ENCODE results near the gene CYP27A1.

Gene CYP27A1

DNA sequence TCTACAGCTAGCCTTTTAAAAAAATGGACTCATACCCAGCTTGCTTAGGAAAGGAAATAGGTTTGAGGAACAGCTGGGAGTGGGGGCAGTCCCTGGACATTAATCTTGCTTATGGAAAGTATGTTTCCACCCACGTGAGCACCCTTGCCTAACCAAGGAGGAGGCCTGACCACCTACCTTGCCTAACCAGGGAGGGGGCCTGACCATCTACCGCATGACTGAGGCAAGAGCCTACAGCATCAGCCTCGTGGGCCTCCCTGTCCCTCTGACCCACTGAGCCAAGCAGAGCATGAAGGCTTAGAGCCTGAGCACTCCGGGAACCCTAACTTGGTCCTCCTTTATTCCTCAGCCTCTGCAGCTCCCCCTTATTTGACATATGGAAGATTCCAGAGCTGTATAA, 29.4 kb downstream of the CYP27A1 start:
- no peak for DNase-seq (ENCODE audit: low read depth, low spot score)

DNA sequence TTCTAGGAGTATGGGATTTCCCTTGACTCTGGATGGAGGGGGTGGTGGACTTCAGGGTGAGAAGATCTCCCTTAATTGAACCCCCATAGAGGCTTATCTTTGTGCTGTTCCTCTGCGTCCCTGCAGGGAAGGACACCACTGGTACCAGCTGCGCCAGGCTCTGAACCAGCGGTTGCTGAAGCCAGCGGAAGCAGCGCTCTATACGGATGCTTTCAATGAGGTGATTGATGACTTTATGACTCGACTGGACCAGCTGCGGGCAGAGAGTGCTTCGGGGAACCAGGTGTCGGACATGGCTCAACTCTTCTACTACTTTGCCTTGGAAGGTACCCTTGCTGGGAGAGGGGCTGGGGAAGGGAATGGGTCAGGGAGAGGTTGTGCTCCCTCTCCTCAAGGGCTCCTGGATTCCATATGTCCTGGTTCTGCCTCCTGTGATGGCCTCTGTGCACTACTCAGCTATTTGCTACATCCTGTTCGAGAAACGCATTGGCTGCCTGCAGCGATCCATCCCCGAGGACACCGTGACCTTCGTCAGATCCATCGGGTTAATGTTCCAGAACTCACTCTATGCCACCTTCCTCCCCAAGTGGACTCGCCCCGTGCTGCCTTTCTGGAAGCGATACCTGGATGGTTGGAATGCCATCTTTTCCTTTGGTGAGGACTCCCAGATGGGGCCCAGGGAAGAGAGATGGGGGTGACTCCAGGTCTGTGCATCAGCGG, 30.3 kb downstream of the CYP27A1 start:
- no peak for DNase-seq (ENCODE audit: low read depth, low spot score)

DNA sequence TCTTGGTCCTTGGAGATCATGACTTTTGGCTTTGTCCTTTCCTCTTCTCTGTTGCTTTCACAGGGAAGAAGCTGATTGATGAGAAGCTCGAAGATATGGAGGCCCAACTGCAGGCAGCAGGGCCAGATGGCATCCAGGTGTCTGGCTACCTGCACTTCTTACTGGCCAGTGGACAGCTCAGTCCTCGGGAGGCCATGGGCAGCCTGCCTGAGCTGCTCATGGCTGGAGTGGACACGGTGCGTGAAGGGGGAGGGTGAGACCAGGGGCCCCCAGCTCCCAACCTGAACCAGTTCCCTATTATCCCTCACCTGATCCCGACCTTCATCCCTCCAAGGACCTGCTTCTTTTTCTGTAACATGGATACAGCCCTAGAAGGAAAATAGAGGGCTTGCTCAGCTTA, 30.9 kb downstream of the CYP27A1 start:
- no peak for DNase-seq (ENCODE audit: low read depth, low spot score)

DNA sequence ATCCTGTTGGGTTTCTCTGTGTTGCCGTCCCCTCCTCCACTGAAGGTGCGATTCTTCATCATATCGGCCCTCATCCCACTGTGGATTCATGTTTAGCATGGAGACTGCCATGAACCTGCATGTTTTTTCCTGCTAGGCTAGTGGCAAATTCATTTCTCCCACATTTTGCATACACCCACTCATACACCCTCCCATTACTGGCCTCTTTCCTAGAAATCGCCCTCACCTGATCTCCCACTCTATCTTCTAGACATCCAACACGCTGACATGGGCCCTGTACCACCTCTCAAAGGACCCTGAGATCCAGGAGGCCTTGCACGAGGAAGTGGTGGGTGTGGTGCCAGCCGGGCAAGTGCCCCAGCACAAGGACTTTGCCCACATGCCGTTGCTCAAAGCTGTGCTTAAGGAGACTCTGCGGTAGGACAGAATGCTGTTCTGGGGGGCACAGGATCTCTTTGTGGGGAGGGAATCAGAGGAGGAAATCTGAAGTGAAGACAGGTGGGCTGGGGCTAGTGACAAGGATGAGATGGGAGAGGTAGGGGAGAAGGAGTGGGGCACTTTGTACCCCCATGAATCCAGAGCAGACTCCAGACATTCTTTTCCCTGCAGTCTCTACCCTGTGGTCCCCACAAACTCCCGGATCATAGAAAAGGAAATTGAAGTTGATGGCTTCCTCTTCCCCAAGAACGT, 32.0 kb downstream of the CYP27A1 start:
- no peak for DNase-seq (ENCODE audit: low read depth, low spot score)

DNA sequence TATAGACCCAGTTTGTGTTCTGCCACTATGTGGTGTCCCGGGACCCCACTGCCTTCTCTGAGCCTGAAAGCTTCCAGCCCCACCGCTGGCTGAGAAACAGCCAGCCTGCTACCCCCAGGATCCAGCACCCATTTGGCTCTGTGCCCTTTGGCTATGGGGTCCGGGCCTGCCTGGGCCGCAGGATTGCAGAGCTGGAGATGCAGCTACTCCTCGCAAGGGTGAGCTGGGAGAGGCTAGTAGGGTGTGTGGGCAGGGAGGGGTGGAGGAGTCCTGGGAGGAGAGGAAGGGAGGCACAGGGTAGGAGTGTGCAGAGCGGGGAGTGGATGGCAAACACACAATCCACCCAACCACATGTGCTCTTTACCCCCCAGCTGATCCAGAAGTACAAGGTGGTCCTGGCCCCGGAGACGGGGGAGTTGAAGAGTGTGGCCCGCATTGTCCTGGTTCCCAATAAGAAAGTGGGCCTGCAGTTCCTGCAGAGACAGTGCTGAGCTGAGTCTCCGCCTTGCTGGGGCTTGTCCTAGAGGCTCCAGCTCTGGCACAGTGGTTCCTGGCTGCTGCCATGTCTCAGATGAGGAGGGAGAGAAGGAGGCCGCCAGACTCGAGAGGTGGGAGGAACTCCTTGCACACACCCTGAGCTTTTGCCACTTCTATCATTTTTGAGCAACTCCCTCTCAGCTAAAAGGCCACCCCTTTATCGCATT, 32.7 kb downstream of the CYP27A1 start:
- no peak for DNase-seq (ENCODE audit: low read depth, low spot score)

DNA sequence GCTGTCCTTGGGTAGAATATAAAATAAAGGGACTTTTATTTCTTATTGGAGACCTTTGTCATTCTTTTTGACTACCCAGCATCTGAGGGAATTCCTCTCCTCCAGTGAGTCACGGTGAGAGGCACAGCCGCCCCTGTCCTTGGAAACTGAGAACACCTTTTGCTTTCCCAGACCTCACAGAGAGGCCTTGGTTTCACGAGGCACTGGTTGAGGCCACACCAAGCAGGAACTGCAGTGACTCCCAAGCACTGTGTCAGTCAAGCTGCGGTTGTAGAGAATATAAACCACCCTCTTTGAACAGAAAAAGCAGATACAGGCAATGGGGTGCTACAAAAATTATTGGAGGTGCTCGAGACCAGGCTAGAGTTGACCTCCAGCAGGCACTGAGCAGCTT, 33.3 kb downstream of the CYP27A1 start:
- no peak for DNase-seq (ENCODE audit: low read depth, low spot score)

DNA sequence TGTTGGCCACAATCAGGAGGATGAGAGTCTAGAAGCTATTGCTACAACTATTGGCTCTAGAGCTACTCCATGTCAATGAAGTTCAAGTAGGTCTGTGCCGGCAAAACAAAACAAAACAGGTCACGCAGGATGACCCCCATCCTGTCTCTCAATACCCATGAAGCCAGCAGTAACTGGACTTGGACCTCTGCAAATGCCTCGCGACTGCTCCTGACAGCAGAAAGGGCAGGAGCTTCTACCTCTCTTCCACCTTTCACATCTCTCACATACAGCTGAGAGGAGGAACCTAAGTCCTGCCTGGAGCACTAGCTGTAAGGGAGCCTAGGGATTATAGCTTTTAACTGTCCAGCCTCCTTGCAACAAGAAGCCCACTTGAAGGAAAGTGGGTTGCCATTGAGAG, 33.7 kb downstream of the CYP27A1 start:
- DNase-seq (ENCODE audit: low read depth, low spot score): no peak

DNA sequence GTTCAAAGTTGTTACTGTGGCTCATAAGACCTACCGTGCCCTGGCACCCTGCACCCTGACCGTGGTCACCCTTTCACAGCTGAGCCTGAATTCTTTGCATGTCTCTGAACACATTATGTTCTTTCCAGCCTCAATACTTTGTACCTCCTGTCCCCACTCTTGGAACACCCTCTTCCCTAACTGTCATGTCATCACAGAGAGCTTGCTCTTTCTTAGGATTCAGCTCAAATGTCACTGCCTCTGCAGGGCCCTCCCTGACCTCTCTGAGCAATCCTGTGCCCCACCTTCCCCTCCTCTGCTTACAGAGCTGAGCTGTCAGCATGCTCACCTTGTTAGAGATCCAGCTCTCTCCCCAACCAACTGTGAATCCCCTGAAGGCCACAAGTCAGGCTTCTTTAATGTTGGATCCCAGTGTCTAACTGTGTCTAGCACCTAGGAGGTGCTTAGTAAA, 34.6 kb downstream of the CYP27A1 start:
- DNase-seq (ENCODE audit: low read depth, low spot score): no peak

DNA sequence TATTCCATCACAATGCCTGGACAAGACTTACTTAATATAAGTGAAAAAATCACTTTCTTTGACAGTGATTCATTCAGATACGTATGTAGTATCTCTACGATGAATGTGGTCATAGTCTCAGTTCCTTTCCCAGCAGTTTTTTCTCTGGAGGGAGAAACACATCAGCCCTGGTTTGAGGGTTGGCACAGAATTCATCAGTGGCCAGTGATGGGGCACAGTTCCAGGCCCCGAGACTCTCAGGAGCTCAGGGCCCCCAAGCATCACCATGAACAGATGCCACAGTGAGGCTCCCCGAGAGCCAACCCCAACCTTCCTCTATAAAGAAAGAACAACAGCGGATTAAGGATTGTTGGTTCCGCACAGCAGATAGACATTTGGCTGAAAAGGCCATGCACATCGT, 37.1 kb downstream of the CYP27A1 start:
- no peak for DNase-seq (ENCODE audit: low read depth, low spot score)

DNA sequence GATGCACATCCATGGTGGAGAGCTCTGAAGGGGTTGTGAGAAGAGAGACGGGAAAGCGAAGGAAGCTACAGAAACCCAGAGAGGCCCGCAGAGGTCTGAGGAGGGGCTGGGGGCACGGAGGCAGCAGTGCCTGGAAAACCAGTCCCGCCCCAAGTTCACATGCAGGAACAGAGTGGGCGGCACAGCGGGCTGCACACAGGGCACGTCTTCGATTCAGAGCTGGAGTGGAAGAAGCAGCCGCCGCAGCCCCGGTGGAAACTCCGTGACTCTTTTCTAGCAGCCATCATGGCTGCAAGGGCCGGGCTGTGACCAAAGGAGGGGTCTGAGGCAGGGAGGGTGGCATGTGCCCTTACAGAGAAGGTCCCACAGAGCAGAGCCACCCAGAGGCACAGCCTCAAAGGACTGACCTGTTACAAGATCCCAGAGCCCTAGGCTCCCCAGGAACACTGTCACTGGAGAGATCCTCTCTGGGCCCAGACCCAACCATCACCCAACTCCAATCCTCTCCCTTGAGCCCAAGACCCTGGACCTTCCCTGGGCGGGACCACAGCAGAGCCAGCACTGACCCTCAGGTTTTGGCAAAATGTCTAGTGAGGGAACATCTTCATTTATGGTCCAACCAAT, 38.9 kb downstream of the CYP27A1 start:
- no peak for DNase-seq (ENCODE audit: low read depth, low spot score)

DNA sequence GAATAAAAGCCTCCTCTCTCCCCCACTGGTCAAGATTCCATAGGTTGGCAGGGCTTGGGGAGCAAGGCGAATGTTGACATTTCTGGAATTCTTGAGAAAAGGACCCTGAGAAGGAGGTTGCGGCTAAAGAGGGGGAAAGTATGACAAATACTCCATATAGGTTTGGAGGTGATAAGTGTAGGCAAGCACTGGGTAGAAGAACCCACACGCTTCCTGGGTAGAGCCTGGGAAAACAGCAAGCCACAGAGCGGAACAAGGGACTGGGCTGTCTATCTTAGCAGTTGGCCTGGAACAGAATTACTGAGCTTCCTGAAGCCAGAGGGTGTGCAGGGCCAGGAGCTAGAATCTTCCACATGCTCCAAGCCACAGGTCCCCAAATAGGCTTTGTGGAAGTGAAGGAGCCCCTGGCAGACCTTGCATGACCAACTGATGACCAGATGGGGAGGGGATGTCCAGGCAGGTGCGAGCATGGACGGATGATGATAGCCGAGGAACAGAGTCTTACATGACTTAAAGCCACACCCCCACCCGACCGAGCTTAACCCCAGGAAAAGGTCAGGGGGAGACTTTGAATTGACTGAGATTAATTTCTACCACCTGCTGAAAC, 39.8 kb downstream of the CYP27A1 start:
- no peak for DNase-seq (ENCODE audit: low read depth, low spot score)

DNA sequence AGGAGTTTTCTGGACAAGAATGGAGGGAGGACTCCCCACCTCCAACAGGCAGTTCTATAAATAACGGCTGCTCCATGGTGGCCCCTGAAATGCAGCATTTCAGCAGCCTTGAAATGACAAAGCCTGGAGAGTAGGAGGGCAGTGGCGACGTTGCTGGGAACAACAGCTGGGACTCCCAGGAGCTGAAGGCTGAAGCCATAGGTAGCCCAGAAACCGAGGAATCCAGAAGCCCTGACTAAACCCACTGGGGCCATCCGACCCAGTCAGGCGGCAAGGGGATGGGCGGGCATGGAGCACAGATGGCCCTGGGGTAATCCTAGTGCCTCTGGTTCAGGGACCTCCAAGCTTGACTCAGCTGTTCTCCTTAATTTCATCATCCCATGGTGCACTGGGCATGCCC, 40.7 kb downstream of the CYP27A1 start:
- DNase-seq (ENCODE audit: low read depth, low spot score): no peak

DNA sequence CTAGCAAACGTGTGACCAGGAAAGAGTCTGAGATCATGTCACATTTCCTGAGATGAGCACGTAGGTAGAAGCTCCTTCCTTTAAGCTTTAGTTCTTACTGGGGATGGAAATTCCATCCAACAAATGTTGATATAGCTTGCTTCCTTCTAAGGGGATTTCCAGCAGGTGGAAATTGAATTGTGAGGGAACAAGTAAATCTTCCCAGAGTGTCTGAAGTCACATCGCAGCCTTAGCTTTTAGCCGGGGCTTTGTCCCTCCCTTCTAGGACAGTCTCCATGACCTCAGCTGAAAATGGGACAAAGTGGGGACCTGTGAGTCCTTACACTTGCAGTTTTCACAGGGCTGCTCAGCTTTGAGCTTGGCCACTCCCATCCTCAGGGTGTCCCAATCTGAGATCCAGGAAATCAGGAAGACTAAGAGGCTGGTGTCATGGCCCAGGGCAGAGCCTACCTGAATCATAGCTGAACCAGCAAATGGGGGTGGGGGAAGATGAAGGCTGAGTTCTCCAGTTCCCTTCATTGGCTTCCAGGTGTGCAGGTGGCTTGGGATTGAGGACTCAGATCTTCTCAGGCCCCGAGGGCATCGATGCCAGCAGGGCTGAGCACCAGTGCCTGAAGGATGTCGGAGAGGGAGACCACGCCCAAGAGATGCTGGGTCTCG, 41.4 kb downstream of the CYP27A1 start:
- no peak for DNase-seq (ENCODE audit: low read depth, low spot score)

DNA sequence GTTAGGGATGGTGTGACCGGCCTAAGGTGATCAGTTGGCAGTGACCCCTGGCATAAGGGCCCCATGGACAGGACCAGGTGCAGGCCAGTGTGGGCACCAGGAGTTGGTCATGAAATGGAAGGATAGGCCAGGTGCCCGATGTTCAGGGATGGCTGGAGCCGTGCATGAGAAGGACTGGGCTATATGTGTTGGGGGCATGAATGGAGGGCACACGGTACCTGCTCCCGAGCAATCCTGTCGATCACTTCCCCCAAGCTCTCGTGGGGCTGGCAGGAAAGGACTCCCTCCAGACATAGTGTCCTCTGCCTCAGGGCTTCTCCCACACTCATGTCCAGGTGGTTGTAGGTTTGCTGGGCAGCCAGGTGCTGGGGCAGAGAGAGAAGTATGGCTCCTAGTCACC, 42.1 kb downstream of the CYP27A1 start:
- DNase-seq (ENCODE audit: low read depth, low spot score): no peak

DNA sequence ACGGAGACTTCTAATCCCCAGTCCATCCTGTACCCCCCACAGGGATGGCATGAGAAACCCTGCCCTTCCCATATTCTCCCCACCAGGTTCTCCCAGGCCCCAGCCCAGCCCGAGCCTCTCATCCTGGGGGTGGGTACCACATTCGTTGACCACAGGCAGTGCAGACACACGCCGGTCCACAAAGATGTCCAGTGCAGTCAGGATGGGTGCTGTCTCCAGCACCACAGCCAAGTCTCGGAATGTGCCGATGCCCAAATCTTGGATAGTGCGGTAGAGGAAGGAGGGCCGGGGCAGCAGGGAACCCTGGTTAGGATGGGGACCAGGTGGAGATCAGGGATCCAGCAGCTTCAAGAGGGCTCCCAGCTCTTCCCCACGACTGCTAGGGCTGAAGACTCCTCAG, 44.8 kb downstream of the CYP27A1 start:
- DNase-seq (ENCODE audit: low read depth, low spot score): no peak

DNA sequence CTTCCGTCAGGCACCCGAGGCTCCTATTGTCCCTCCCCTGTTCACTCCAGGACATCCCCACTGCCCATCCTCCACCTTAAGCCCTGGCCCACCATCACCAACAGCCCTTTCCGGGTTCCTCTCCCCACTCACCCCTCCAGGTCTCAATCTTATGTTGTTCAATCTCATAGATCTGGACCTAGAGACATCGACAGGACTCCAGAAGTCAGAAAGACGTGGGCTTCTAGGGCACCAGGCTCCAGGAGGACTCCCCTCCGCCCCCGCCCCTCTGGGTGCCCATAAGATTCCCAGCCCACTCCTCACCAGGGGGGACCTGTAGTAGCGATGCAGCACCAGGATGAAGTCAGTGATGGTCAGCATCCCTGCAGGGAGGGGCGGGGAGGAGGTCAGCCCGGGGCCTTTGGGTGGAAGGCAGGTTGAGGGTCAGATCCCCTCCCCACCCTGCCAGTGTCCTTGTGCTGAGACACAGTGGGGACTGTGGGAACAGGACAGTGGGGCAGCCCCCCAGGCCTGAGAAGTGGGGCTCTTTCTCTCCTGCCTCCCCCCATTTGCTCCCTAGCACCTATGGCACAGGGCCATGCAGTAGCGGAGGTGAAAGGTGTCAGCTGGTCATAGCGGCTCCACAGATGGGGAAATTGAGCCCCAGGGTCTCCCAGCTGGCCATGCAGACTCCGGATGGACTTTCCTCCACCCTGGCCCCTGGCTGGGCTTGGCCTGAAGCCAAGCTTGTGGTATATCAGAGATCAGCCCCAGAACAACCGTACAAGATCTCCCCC, 45.9 kb downstream of the CYP27A1 start:
- no peak for DNase-seq (ENCODE audit: low read depth, low spot score)

DNA sequence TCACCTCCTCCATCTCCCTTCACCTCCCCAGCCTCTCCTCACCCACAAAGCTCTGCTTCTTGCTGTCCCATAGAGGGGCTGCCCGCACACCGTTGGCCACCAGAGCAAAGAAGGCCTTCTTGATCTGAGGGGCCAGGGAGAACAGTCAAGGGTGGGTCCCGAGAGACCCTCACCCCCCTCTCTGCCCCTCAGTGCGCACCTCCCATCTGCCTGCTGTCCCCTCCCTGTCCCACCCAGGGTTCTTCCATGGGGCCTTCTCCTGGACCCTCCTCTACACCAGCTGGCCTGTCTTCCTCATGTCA, 46.5 kb downstream of the CYP27A1 start:
- no peak for DNase-seq (ENCODE audit: low read depth, low spot score)

DNA sequence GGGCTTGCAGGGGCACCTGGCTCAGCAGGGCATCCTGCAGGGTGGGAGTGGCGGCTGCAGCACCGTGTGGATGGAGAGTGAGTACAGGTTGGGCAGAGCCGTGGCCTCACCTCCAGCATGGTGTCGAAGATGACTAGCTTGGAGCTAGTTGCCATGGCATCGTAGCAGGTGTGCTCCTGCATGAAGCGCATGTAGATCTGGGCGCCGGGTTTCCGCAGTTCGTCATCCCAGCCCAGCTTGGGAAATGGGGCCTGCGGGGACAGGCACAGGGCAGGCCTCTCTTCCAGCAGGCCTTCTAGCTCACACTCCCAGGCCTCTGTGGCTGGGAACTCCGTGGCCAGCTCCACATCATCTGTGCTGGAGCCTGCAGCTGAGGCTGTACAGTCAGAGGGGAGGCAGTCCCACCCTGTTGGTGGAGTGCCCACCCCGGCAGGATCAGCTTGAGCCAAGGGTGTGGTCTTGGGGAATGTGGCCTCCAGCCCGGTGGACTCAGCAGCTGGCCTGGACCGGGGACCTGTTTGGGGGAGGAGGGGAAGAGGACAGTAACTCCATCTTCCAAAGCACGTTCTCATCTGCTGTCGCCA, 48.0 kb downstream of the CYP27A1 start:
- no peak for DNase-seq (ENCODE audit: low read depth, low spot score)

DNA sequence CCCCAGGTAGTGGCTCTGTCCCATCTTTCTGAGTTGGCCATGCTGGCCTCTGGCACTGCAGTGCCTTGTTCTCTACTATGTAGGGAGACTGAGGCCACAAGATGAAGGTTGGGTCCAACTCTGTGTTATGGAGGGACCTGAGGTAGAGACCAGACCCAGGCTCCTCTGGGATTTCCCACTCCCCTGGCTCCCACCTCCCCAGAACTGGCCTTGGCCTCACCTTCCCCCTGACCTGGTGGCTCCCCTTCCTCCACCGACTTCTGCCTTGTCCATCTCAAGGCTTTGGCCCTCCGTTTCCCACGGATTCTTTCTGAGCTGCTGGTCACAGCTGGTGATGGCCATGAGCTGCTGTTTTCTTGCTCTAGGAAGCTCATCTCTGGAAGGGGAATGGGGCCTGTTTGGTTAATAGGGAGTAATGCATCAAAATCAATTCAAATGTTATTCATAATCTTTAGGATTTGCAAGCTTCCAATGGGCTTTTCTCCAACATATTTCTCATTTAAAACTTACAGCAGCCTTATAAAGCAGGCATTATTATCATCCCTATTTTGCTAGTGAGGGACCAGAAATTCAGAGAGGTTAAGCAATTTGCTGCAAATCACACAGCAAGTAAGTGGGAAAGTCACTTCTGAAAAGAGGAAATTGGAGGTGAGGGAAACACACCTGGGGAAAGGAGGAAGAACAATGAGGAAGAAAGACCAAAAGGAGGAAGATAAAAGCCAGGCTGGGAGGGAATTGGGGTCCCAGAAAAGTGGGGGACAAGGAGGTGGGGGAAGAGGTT, 48.8 kb downstream of the CYP27A1 start:
- DNase-seq (ENCODE audit: low read depth, low spot score): no peak

Data from astrocyte of the hippocampus (primary cell).